ENCODE measurements around the gene GAB1.

- TF ChIP-seq CTCF (IDR thresholded peaks at IDR 0.05), result no peak
- no peak for TF ChIP-seq POLR2A (IDR thresholded peaks at IDR 0.05)
These were observed 81.2 kb downstream of the GAB1 start for GRCh38 chr4:143417679-143418403.

Measured in heart left ventricle (tissue), 13 donors.